ENCODE results near the gene SH3PXD2A.

Gene SH3PXD2A

DNA sequence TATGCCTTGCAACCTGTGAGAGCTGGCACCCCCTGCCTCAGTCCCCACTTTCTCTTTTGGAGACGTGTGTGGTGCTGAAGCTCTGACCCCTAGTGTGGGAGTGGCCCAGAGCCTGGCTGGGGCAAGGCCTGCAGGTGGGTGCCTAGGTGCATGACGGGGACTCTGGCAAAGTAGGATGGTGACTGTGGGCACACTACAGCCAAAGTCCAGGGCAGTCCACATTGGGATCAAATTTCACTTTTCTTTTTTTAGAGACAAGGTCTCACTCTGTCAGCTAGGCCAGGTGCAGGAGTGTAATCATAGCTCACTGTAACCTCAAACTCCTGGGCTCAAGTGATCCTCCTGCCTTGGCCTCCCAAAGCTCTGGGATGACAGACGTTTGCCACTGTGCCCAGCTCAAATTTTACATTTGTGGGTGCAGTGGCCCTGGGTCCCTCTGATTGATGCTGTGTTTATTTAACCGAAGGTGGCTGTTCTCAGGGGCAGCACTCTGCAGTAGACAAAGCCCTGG, 309.6 kb downstream of the SH3PXD2A start:
- DNase-seq (ENCODE audit: low read depth in 2 of 2), result no peak

DNA sequence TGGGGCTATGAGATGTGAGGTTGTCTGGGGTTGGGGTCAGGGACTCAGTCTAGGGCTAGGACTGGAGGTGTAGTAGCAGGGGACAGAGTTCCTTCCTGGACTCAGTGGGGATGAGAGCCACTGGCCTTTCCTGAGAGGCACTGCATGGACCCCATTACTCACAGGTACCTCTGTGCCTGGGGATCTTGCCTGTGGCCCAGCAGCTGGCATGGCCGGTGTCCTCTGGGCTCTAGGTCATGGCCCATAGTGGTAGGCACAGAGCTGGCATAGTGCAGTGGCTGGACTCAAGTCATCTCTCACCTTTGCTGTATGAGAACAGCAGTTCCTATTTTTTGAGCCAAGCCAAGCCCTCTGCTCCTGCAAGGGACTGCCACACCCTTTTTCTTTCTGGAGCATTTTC, 310.0 kb downstream of the SH3PXD2A start:
- no peak for DNase-seq (ENCODE audit: low read depth in 2 of 2)

- no peak for DNase-seq (ENCODE audit: low read depth in 2 of 2)
Measured at GRCh38 chr10:103544657-103545310, 310.6 kb downstream of the SH3PXD2A start.
